ENCODE data around the gene SLC25A24.
"Not testable (repeated sequence)": the region's sequence is repeated elsewhere in the genome, so short reads cannot be mapped to it uniquely, and the experiment has no call there.

Gene SLC25A24

GRCh38 chr1:108133148-108133547 lies 67.0 kb downstream of the SLC25A24 start:
- DNase-seq (ENCODE audit: low read depth), result not testable (repeated sequence)

DNA sequence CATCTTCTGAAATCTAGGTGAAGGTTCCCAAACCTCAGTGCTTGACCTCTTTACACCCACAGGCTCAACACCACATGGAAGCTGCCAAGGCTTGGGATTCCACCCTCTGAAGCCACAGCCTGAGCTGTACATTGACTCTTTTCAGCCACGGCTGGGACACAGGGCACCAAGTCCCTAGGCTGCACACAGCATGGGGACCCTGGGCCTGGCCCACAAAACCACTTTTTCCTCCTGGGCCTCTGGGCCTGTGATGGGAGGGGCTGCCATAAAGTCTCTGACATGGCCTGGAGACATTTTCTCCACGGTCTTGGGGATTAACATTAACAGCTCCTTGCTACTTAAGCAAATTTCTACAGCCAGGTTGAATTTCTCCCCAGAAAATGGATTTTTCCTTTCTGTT lies 67.8 kb downstream of the SLC25A24 start:
- not testable (repeated sequence) for DNase-seq (ENCODE audit: low read depth)

DNA sequence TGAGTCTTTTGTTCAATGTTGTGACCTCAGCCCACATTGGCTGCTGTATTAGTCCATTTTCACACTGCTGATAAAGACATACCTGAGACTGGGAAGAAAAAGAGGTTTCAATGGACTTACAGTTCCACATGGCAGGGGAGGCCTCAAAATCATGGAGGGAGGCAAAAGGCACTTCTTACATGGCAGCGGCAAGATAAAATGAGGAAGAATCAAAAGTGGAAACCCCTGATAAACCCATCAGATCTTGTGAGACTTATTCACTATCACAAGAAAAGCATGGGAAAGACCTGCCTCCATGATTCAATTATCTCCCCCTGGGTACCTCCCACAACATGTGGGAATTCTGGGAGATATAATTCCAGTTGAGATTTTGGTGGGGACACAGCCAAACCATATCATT lies 68.9 kb downstream of the SLC25A24 start:
- not testable (repeated sequence) for DNase-seq (ENCODE audit: low read depth)

DNA sequence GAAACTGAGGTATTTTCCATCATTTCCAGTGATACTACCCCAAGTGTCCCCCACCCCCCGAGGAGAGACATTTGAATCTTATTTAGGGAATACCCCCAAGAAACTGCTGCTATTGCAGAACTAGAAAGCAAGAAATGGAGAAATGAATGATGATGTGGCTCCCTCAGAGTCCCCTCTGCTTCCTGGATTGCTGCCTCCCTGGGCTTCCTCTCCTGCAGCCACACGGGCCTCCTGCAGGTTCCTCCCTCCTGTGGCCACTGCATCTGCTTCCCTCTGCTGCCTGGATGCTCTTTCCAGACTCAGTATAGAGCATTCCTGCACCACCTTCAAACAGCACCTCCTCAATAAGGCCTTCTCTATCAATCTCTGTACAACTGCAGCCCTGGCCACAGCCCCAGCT lies 69.3 kb downstream of the SLC25A24 start:
- no peak for DNase-seq (ENCODE audit: low read depth)

GRCh38 chr1:108129999-108130398 lies 70.1 kb downstream of the SLC25A24 start:
- DNase-seq (ENCODE audit: low read depth), result no peak

DNA sequence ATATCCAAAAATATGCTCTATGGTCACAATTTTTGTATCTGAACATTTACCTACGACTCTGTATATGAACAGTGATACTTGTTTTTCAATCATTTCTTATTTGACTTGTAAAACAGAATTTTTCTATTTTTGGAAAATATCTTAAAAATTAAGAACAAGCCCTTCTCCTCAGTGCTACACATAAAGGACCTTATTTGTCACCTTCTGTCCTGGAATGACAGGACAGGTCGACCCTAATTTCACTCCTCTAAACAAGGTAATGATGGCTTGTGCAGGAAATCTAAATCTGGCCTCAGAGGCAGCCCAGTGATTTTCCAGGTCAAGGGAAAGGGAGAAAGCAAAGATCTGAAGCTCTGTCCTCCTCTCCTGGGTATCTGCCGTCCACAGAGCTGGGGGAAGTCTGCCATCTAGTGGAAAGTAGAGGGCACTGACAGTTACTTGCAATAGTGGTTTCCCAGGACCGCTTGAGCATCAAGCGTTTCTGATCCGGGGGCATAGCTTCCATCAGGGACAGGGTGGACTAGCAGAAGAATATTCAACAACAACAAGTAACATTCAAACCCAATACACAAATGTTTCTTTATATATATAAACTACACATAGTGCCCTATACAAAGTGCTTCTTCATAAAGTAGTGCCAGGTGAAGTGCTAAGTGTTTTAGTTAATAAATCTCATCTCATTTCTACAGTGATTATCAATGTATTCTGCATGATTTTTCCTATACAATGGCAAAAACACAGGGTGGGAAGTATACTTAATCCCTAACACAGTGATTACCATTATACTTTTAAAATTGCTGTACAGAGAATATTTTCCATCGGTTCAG lies 74.6 kb downstream of the SLC25A24 start:
- no peak for DNase-seq (ENCODE audit: low read depth)

DNA sequence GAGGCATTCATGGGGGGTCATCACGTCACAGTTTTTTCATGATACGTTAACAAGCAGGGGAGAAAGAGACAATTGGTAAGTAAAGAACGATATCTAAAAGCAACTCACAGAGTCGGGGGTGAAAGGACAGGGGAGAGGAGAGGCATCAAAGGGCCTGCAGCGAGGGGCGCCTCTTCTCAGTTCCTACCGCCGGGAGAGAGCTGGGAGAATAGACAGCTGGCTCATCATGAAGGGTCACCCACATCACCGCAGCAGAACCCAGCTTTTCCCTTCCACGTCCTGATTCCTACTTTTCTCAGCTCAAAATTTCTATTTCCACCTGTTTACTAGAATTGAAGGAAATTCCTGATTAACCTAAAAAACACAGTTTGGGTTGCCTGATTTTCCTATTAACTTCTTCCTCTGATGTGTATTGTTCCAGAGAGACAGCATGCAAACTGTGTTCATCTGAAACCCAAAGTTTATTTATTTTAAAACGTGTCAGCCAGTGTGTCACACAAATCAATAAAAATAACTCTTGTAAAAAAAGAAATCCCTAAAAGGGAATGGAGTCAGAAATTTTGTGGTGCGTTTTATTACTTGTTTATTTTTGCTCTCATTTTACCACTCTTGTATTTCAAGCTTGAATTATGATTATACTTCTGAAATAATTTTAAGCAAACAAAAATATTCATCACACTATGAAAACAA lies 75.4 kb downstream of the SLC25A24 start:
- DNase-seq (ENCODE audit: low read depth), result no peak

DNA sequence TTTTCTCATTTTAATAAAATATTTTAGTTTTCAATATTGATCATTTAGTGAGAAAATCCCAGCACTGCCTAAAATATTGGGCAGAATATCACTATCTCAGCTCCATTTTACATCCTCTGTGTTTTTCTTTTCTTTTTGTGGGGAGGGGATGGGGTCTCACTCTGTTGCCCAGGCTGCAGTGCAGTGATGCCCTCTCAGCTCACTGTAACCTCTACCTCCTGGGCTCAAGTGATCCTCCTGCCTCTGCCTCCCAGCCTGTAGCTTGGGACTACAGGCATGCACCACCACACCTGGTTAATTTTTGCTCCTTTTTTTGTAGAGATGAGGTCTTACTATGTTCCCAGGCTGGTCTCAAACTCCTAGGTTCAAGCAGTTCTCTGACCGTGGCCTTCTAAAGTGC lies 76.1 kb downstream of the SLC25A24 start:
- DNase-seq (ENCODE audit: low read depth), result no peak

- no peak for DNase-seq (ENCODE audit: low read depth)
These were observed 78.6 kb downstream of the SLC25A24 start for GRCh38 chr1:108121358-108122143.

DNA sequence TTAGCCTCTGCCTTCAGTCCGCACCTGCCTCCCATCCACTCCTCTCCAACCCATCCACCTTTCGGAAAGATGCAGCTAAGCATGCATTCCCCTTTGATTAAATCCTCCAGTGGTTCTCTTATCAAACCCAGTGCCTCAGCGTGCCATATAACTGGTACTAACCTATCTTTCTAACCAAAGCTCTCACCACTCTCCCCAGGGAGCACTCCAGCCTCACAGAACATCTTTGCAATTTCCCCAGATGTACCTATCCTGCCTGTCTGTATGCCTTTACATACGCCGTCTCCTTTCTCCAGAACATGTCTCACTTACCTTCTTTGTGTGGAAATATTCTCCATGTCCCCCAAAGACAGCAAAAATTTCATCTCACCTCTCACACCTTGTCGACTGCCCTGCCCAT lies 80.0 kb downstream of the SLC25A24 start:
- DNase-seq (ENCODE audit: low read depth), result no peak

GRCh38 chr1:108119500-108119899 lies 80.6 kb downstream of the SLC25A24 start:
- DNase-seq (ENCODE audit: low read depth), result no peak

GRCh38 chr1:108117945-108118902 lies 81.9 kb downstream of the SLC25A24 start:
- DNase-seq (ENCODE audit: low read depth), result no peak

- DNase-seq (ENCODE audit: low read depth), result no peak
These were observed 82.9 kb downstream of the SLC25A24 start for GRCh38 chr1:108117237-108117636.

DNA sequence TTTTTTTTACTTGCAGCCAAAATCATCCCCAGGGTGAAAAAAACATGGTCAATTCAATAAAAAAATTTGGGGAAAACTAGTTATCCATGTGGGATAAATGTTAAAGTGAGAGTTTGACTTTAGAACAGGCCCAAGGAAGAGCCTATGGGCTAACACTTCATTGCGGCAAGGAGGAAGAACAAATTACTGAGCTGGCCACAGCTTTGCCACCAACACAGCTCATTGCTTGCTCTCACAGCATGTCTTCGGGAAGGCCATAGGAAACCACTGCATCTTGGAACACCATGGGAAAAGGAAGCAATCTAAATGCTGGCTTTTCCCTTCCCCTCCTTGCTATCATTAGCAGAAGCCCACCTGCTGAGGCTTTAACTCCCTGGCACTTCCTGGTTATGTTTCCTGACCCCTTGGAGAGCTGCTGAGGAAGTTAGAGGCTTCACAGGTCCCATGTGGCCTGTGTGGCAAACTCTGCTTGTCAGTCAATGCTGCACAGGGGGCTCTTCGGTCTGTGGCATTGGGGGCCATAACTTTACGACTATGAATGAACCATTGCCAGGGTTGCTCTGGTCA lies 86.0 kb downstream of the SLC25A24 start:
- DNase-seq (ENCODE audit: low read depth), result no peak

- DNase-seq (ENCODE audit: low read depth), result no peak
These were observed 86.6 kb downstream of the SLC25A24 start for GRCh38 chr1:108113496-108113895.

GRCh38 chr1:108109295-108109973 lies 90.7 kb downstream of the SLC25A24 start:
- DNase-seq (ENCODE audit: low read depth), result no peak

- DNase-seq (ENCODE audit: low read depth), result no peak
These were observed 92.0 kb downstream of the SLC25A24 start for GRCh38 chr1:108108119-108108518.

DNA sequence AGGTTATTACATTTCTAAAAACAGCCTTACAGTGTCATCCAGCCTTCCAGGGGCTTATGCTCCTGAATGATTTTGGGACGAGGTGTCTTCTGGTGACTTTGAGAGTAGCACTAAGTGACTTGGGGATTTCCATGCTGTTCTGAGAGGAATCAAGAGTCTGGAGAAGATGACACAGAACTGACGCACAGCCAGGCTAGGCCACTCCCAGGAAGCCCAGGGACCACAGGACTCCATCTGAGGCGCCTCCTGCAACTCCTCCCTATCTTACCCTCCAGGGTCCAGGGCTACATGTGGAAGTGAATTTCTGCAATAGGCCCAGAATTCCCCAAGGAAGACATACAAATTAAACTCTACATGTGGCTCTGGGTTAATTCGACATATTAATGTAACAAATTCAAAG lies 92.5 kb downstream of the SLC25A24 start:
- DNase-seq (ENCODE audit: low read depth), result peak; percentile 17

DNA sequence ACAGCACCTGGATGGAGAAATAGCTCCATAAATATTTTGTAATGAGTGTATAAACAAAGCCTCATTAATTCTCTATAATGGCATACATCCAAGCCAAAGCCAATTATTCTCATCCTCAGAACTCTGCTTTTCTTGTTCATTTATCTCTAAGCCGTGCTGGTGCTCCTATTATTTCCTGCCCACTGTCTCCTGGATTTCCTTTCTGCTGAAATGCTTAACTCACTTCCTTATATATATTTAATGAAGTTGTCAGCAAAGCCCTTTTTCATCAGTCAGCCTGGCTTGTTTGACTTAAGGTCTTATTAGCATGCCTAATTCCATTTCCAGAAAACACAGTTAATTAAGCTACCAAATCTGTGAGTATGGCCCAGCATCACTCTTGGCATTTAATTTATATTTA lies 93.4 kb downstream of the SLC25A24 start:
- DNase-seq (ENCODE audit: low read depth), result no peak

DNA sequence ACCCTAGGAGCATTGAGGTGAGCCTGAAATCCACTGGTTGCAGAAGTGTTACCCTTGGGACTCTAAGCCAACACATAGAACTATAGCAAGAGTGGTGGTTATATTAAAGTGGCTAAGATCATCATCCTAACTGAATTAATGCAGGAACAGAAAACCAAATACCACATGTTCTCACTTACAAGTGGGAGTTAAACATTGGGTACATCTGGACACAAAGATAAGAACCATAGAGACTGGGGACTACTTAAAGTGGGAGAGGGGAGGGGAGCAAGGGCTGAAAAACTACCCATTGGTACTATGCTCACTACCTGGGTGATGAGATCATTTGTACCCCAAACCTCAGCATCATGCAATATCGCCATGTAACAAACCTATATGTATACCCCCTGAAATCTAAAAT lies 100.0 kb downstream of the SLC25A24 start:
- DNase-seq (ENCODE audit: low read depth), result no peak

GRCh38 chr1:108097018-108097417 lies 103.1 kb downstream of the SLC25A24 start:
- no peak for DNase-seq (ENCODE audit: low read depth)

All from GM04503 (cell line).